Tibial nerve (tissue), 4 donors: ENCODE measurements around the gene GNAL. TPM values are rescaled to one million over a fixed set of nuclear protein-coding genes. Genes with fewer than 3 reads are reported as not detected.

Experiments used
- DNase-seq, 2 donors: peaks; one replicate each; pipeline ENCODE4 v3.0.0-alpha.2; 2019; ENCODE audit warnings: low spot score in 2 of 2
- H3K27ac ChIP-seq, 4 donors: fragments of 200-600 bp; sonication (generic) in 3 of 4; one replicate each; pipeline ENCODE4 v1.5.1; 2017 to 2019; ENCODE audit warnings: mild to moderate bottlenecking in 1 of 4
- H3K27me3 ChIP-seq, 2 donors: fragments of 200-600 bp; sonication (generic) in 1 of 2; one replicate each; pipeline versions ENCODE4 v1.5.1 to v1.6.0; 2017 to 2019
- H3K36me3 ChIP-seq, 3 donors: fragments of 200-600 bp; sonication (generic); one replicate each; pipeline ENCODE4 v1.5.1; 2018 to 2019
- H3K4me1 ChIP-seq, 4 donors: fragments of 200-600 bp; sonication (generic) in 3 of 4; one replicate each; pipeline ENCODE4 v1.5.1; 2017 to 2019
- H3K4me3 ChIP-seq, 4 donors: fragments of 200-600 bp; sonication (generic) in 3 of 4; one replicate each; pipeline ENCODE4 v1.5.1; 2017 to 2019; ENCODE audit warnings: mild to moderate bottlenecking in 1 of 4, moderate library complexity in 1 of 4
- H3K9me3 ChIP-seq, 4 donors: fragments of 200-600 bp; sonication (generic) in 3 of 4; one replicate each; pipeline ENCODE4 v1.5.1; 2017 to 2019
- CTCF ChIP-seq, 5 experiments: fragments of 200-600 bp in 3 of 5; fragments of 450-650 bp in 2 of 5; sonication (generic) in 3 of 5; IDR thresholded peaks; one replicate each; pipeline ENCODE4 v1.5.1; 2016 to 2019; ENCODE audit warnings: antibody characterized with exemption in 5 of 5, mild to moderate bottlenecking in 3 of 5, moderate library complexity in 2 of 5
- EP300 ChIP-seq, 2 donors: sonication (generic); formaldehyde crosslinking; IDR thresholded peaks; one replicate each; pipeline ENCODE4 v1.6.1; 2017; ENCODE audit warnings: antibody characterized with exemption in 2 of 2, mild to moderate bottlenecking in 1 of 2
- POLR2A ChIP-seq, 2 donors: fragments of 450-650 bp; IDR thresholded peaks; one replicate each; pipeline ENCODE4 v1.6.1; 2017; ENCODE audit warnings: antibody characterized with exemption in 2 of 2, mild to moderate bottlenecking in 2 of 2, moderate library complexity in 2 of 2
- WGBS, 2 donors: methylation state at CpG; one replicate each; pipeline ENCODE4 v1.1.5; 2018; 5-methylcytosine and 5-hydroxymethylcytosine counted together
- total RNA-seq, 4 donors: library from RNA; depleted of rRNA; stranded (reverse); fragments of >200 nt; gene quantifications; one replicate each; pipeline ENCODE4 v1.1.0, GENCODE V29; 2016

The GNAL gene
- total RNA-seq, 4 donors from 2014 or later, result 11.3 to 17.3 (median 14.4) TPM

GRCh38 chr18:11801573-11801972, 112.5 kb downstream of the GNAL start:
- no peaks in the 10 kb centered on the region for H3K36me3 ChIP-seq
- no peaks in the 10 kb centered on the region for H3K27me3 ChIP-seq
- no peaks in the 10 kb centered on the region for H3K4me1 ChIP-seq
- H3K4me3 ChIP-seq, result no peak overlapping the region
- TF ChIP-seq POLR2A (IDR thresholded peaks at IDR 0.05), result no peak
- TF ChIP-seq EP300 (IDR thresholded peaks at IDR 0.05), result no peak
- no peak for TF ChIP-seq CTCF (IDR thresholded peaks at IDR 0.05)
- no peak for DNase-seq
- WGBS, 2 donors, result 85 to 92% methylated on average over 4 of the region's 4 CpGs
- no peak overlapping the region for H3K27ac ChIP-seq
- H3K9me3 ChIP-seq, result no peaks in the 10 kb centered on the region

GRCh38 chr18:11802158-11802557, 113.1 kb downstream of the GNAL start:
- H3K27me3 ChIP-seq, result no peaks in the 10 kb centered on the region
- TF ChIP-seq POLR2A (IDR thresholded peaks at IDR 0.05) (no peak), CTCF (IDR thresholded peaks at IDR 0.05) (no peak), EP300 (IDR thresholded peaks at IDR 0.05) (no peak)
- H3K4me3 ChIP-seq, result no peak overlapping the region
- H3K27ac ChIP-seq, result no peak overlapping the region
- H3K9me3 ChIP-seq, result no peaks in the 10 kb centered on the region
- no peak for DNase-seq
- no peaks in the 10 kb centered on the region for H3K4me1 ChIP-seq
- H3K36me3 ChIP-seq, result no peaks in the 10 kb centered on the region
- WGBS, 2 donors, result 90% methylated on average over 6 of the region's 6 CpGs

GRCh38 chr18:11802586-11802985, 113.5 kb downstream of the GNAL start:
- WGBS, 2 donors, result 81 to 85% methylated on average over 10 of the region's 10 CpGs
- no peaks in the 10 kb centered on the region for H3K27me3 ChIP-seq
- H3K4me1 ChIP-seq, result no peaks in the 10 kb centered on the region
- TF ChIP-seq CTCF (IDR thresholded peaks at IDR 0.05), result no peak
- no peak for TF ChIP-seq POLR2A (IDR thresholded peaks at IDR 0.05)
- TF ChIP-seq EP300 (IDR thresholded peaks at IDR 0.05), result no peak
- no peak overlapping the region for H3K27ac ChIP-seq
- H3K4me3 ChIP-seq, result no peak overlapping the region
- H3K36me3 ChIP-seq, result no peaks in the 10 kb centered on the region
- H3K9me3 ChIP-seq, result no peaks in the 10 kb centered on the region
- DNase-seq, result no peak

GRCh38 chr18:11807233-11807632, 118.2 kb downstream of the GNAL start:
- no peaks in the 10 kb centered on the region for H3K9me3 ChIP-seq
- H3K4me3 ChIP-seq, result no peak overlapping the region
- no peaks in the 10 kb centered on the region for H3K36me3 ChIP-seq
- TF ChIP-seq EP300 (IDR thresholded peaks at IDR 0.05) (no peak), POLR2A (IDR thresholded peaks at IDR 0.05) (no peak), CTCF (IDR thresholded peaks at IDR 0.05) (no peak)
- no peak overlapping the region for H3K27ac ChIP-seq
- H3K4me1 ChIP-seq, result no peaks in the 10 kb centered on the region
- no peak for DNase-seq
- WGBS, 2 donors, result 85 to 96% methylated on average over 7 of the region's 7 CpGs
- H3K27me3 ChIP-seq, result no peaks in the 10 kb centered on the region

- no peak overlapping the region for H3K27ac ChIP-seq
- H3K36me3 ChIP-seq, result no peaks in the 10 kb centered on the region
- no peak overlapping the region for H3K4me3 ChIP-seq
- TF ChIP-seq POLR2A (IDR thresholded peaks at IDR 0.05) (no peak), EP300 (IDR thresholded peaks at IDR 0.05) (no peak), CTCF (IDR thresholded peaks at IDR 0.05) (no peak)
- 68 to 69% methylated on average over 11 of the region's 11 CpGs for WGBS, 2 donors
- no peaks in the 10 kb centered on the region for H3K4me1 ChIP-seq
- DNase-seq, result no peak
- no peaks in the 10 kb centered on the region for H3K27me3 ChIP-seq
- H3K9me3 ChIP-seq, result no peaks in the 10 kb centered on the region
Observed at GRCh38 chr18:11808001-11808855, 119.2 kb downstream of the GNAL start.
